ENCODE results near the gene FIBCD1.
"Not testable (repeated sequence)": the region's sequence is repeated elsewhere in the genome, so short reads cannot be mapped to it uniquely, and the experiment has no call there.

FIBCD1 gene

DNA sequence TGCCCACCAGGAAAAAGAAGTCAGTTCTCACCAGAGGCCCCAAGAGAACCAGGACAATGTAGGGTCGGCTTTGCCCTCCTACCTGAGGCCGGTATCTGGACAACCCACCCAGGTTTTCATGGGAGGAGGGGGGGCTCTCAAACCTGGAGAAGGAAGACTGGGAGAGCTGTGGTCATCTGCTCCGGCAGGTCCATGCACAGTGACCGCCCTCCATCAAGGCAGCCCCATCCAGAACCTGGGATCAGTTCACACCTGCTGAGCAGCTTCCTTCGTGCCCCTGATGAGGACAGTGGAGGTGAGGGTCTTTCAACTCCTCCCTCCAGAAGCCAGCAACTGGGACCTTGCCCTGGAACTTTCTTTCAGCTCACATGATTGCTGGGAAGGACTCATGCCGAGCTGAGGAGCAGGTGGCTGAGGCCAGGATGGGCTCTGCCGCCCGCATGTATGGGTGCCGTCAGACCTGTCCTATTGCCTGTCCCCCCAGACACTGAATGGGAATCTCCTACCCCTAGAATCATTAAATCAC is 20.8 kb upstream of the FIBCD1 start:
- no peak for TF ChIP-seq CTCF (IDR thresholded peaks at IDR 0.05; ENCODE audit: low read depth, low read length)
- no peak for DNase-seq (ENCODE audit: extremely low read depth, low read depth)

- not testable (repeated sequence) for DNase-seq (ENCODE audit: extremely low read depth, low read depth)
Observed at GRCh38 chr9:130958564-130958963, 19.5 kb upstream of the FIBCD1 start.

DNA sequence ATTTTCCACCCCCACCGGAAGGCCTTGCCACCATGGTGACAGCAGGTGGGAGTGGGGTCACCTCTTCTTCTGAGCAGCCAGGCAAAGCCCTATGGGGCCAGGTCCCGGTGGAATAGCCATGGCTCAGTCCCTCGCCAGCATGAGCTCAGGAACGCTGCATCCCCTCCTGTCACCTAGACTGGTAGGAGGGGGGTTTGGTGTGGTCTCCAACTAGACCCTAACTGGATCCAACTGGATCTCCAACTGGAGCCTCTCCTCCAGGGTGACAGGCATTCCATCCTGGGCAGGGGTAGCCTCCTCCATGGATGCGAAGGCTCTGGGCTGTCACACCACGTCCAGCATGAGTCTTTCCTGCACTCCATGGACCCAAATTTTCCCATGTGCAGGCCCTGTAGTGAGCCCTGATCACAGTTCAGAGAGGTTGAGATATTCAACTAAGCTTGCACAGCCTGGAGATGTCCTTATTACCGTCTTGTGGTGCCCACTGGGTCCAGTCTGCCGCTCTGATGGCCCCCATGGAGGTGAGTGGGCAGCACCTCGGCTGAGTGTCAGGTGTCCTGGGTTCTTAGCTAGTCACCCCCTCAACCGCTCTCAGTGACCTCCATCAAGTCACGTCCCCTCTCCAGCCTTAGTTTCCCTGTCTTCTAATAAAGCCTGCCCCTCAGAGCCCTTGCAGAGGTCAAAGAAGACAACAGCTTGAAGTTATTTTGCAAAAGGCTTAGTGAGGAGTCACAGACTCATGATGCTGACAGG is 18.6 kb upstream of the FIBCD1 start:
- no peak for DNase-seq (ENCODE audit: extremely low read depth, low read depth)
- TF ChIP-seq CTCF (IDR thresholded peaks at IDR 0.05; ENCODE audit: low read depth, low read length), result no peak

DNA sequence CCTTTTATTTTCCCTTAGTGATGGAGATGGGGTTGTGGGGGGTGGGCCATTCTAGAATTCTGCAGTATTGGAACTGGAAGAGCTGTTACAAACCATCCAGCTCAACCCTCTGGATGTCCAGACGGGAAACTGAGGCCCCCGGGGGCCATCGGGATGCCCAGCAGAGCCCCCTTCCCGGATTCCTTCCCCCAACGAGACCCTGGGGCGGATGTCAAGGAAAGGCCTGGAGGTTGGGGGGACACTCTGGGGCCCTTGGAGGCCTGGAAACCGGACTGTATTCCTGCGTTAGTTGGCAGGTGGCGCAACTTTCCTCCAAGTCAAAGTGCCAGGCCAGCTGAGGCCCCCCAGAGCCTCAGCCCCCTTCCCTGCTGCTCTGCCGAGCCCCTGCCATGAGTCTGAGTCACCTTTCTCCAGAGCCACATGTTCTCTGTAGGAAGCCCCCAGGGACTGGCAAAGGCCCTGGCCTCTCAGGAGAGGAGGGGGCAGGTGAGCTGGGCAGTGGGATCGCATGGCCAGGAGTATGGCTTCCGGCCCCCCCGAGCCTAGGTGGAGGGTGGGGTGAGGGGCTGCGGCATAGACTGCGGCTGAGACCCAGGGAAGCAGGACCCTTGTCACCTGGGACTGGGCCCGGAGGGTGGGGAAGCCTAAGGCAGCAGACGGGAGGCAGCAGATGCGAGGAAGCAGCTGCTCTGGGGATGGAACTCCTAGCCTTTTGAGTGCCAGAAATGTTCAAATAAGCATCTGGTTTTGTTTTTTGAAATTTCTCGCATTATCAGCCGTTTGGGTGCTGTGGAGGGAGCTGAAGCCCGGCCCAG is 17.8 kb upstream of the FIBCD1 start:
- no peak for DNase-seq (ENCODE audit: extremely low read depth, low read depth)
- no peak for TF ChIP-seq CTCF (IDR thresholded peaks at IDR 0.05; ENCODE audit: low read depth, low read length)

- no peak for DNase-seq (ENCODE audit: extremely low read depth, low read depth)
- no peak for TF ChIP-seq CTCF (IDR thresholded peaks at IDR 0.05; ENCODE audit: low read depth, low read length)
Observed at GRCh38 chr9:130955947-130956621, 17.0 kb upstream of the FIBCD1 start.

- not testable (repeated sequence) for DNase-seq (ENCODE audit: extremely low read depth, low read depth)
Observed at GRCh38 chr9:130954925-130955324, 15.9 kb upstream of the FIBCD1 start.

- TF ChIP-seq CTCF (IDR thresholded peaks at IDR 0.05; ENCODE audit: low read depth, low read length), result no peak
- DNase-seq (ENCODE audit: extremely low read depth, low read depth), result no peak
Observed at GRCh38 chr9:130954317-130954716, 15.3 kb upstream of the FIBCD1 start.
